Mononuclear cell (primary cell): ENCODE measurements around the gene TMEM171. TPM values are rescaled to one million over a fixed set of nuclear protein-coding genes. Genes with fewer than 3 reads are reported as not detected.

Experiments
- H3K27me3 ChIP-seq: 2 replicates; pipeline ENCODE4 v1.6.0; 2011; ENCODE audit warnings: low read length, control low read depth; ENCODE audit not compliant: insufficient read depth
- H3K4me1 ChIP-seq: 2 replicates; pipeline ENCODE4 v1.5.1; 2011; ENCODE audit warnings: mild to moderate bottlenecking, low read length, control low read depth; ENCODE audit not compliant: insufficient read depth
- H3K4me3 ChIP-seq: 2 replicates; pipeline ENCODE4 v1.5.1; 2011; ENCODE audit warnings: mild to moderate bottlenecking, low read length, moderate library complexity
- H3K9me3 ChIP-seq: 2 replicates; pipeline ENCODE4 v1.5.1; 2011; ENCODE audit warnings: low read depth, mild to moderate bottlenecking, control low read depth, low read length
- total RNA-seq: library from RNA; depleted of rRNA; stranded (reverse); fragments of >200 nt; gene quantifications from one replicate; pipeline ENCODE4 v1.2.3, GENCODE V29; 2012

TMEM171 gene, protein sequence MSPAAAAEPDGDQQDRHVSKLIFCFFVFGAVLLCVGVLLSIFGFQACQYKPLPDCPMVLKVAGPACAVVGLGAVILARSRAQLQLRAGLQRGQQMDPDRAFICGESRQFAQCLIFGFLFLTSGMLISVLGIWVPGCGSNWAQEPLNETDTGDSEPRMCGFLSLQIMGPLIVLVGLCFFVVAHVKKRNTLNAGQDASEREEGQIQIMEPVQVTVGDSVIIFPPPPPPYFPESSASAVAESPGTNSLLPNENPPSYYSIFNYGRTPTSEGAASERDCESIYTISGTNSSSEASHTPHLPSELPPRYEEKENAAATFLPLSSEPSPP
- total RNA-seq: not detected

DNA sequence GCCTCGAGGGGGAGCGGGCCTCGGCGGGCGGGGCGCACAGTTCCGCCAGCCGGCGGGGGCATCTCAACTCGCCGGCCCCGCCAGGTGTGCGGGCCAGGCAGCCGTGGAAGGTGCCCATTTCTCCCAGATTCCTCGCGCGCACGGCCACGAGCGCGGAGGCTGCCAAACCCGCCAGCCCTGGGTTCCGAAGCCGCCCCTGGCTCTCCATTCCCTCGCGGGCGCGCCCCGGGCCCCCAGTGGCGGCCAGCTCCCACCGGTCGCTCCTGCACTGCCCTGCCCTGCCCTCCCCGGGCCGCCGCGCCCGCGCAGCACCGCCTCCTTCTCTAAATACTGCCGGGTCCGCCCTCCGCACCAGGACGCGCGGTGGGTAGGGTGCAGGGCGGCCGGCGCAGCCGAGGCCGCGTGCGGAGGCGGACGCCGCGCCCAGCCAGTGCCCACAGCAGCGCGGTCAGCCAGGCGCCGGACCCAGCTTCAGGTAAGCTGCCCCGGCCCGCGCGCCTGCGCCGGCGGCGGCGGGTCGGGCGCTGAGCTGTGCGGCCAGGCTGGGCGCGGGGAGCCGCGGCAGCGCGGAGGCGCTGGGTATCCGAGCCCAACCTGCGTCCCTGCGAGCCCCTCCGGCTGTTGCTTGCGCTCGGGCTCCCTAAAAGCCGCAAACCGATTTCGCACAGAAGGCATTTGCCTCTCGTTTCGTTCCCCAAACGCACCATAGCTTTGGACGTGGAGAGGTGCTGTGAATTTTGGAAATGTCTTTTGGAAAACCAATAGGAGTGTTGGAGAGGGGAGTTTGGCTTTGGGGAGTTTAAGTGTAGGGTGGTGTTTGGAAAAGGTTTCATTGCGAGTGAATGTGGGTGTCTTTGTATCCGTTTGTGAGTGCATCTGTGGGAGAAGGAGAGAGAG lies at the start of gene TMEM171:
Gene TMEM171, plus strand, starts transcription at position 354 of the 897 bp plus-strand sequence. CDS start 2,799 bp downstream, outside the sequence.
- no peaks in the 10 kb centered on the region for H3K9me3 ChIP-seq
- peaks cover 48% of the 10 kb centered on the region for H3K27me3 ChIP-seq
- no peak within 1 kb of the TSS for H3K4me3 ChIP-seq
- H3K4me1 ChIP-seq: no peaks in the 10 kb centered on the region

DNA sequence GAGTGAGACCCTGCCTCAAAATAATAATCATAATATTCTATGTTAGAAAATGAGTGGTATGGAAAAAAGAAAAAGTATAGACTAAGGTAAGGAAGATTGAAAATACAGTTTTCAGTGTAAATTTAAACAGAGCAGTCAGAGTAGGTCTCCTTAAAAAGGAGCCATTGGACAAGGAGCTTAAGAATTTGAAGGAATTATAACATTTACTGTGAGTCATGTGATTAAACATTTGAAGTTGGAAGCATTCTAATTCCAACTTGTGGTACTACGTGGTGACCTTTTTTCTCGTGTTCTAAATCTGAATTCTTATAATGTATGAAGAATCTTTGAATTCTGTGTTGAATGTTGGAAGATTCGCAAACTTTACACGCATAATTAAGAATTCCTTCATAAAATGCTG lies 39.3 kb upstream of the TMEM171 start:
- no peaks in the 10 kb centered on the region for H3K9me3 ChIP-seq
- no peaks in the 10 kb centered on the region for H3K27me3 ChIP-seq
- H3K4me3 ChIP-seq: no peak overlapping the region
- H3K4me1 ChIP-seq: no peaks in the 10 kb centered on the region

DNA sequence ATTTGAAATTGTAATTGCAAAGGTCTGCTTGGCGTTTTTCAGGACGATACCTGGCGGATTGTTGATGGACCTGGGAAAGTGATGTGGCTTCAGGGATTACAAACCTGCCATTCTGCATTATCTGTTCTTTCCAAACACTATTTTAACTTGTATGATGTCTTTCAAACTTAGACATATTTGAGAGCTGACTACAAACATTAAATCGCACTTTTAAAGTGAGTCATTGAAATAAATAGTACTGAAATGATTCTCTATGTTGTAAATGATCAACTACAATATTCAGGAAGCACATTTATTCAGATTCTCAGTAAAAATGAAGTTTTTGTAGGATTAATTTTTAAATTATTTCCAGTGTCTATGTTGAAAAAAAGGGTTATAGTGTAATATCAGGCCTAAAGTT lies 32.3 kb upstream of the TMEM171 start:
- H3K4me1 ChIP-seq: no peaks in the 10 kb centered on the region
- no peaks in the 10 kb centered on the region for H3K27me3 ChIP-seq
- no peak overlapping the region for H3K4me3 ChIP-seq
- H3K9me3 ChIP-seq: no peaks in the 10 kb centered on the region

DNA sequence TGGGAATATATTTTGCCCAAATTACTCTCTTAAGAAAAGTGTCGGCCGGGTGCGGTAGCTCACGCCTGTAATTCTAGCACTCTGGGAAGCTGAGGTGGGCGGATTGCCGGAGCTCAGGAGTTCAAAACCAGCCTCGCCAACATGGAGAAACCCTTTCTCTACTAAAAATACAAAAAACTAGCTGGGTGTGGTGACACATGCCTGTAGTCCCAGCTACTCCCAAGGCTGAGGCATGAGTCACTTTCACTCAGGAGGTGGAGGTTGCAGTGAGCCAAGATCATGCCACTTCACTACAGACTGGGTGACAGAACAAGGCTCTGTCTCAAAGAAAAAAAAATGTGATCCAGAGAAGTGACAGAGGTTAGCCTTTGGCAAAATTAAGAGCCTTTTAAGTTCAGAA lies 26.4 kb upstream of the TMEM171 start:
- Histone ChIP-seq H3K27me3 (no peaks in the 10 kb centered on the region), H3K4me1 (no peaks in the 10 kb centered on the region), H3K9me3 (no peaks in the 10 kb centered on the region), H3K4me3 (no peak overlapping the region)

- Histone ChIP-seq H3K4me3 (no peak overlapping the region), H3K4me1 (no peaks in the 10 kb centered on the region), H3K9me3 (no peaks in the 10 kb centered on the region), H3K27me3 (no peaks in the 10 kb centered on the region)
Observed at GRCh38 chr5:73094415-73094814, 26.0 kb upstream of the TMEM171 start.

- Histone ChIP-seq H3K4me1 (no peaks in the 10 kb centered on the region), H3K27me3 (no peaks in the 10 kb centered on the region), H3K9me3 (no peaks in the 10 kb centered on the region), H3K4me3 (no peak overlapping the region)
Observed at GRCh38 chr5:73095564-73096238, 24.7 kb upstream of the TMEM171 start.

DNA sequence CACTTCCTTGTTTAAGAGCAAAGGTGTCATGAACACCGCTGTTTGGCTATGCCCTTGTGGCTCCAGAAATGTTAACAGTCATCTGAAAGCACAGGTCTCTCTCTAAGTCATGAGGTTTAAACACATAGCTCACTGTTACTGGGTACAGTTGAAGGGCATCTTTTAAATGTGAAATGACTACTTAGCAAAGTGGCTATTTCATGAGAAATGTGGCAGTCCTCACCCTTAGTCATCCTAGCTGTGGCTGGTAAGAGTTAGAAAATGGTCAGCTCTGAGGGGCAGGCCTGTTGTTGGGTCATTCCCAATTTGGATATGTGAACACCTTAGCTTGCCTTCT lies 24.2 kb upstream of the TMEM171 start:
- no peaks in the 10 kb centered on the region for H3K9me3 ChIP-seq
- H3K4me1 ChIP-seq: no peaks in the 10 kb centered on the region
- no peaks in the 10 kb centered on the region for H3K27me3 ChIP-seq
- H3K4me3 ChIP-seq: no peak overlapping the region

GRCh38 chr5:73097740-73098139 lies 22.6 kb upstream of the TMEM171 start:
- Histone ChIP-seq H3K4me1 (no peaks in the 10 kb centered on the region), H3K4me3 (no peak overlapping the region), H3K9me3 (no peaks in the 10 kb centered on the region), H3K27me3 (no peaks in the 10 kb centered on the region)

DNA sequence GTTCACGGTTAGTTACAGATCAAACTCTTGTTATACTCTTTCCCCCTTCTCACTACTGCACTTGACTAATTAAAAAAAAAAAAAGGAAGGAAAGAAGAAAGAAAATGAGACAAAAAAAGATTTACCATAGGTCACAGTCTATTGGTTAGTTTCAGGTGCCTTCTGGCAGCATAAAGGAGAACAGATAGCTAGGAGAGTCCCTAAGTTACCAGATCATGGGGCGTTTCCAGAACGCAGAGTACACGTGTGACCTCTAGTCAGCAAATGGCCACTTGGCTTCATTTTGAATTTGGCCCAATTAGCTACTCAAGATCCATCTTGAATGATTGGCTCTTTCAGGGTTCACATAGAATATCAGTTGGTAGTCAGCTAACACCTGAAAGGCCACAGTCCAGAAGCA lies 20.3 kb upstream of the TMEM171 start:
- Histone ChIP-seq H3K9me3 (no peaks in the 10 kb centered on the region), H3K27me3 (peaks cover 4% of the 10 kb centered on the region), H3K4me3 (no peak overlapping the region), H3K4me1 (no peaks in the 10 kb centered on the region)

GRCh38 chr5:73103870-73104299 lies 16.5 kb upstream of the TMEM171 start:
- no peak overlapping the region for H3K4me3 ChIP-seq
- peaks cover 13% of the 10 kb centered on the region for H3K27me3 ChIP-seq
- H3K4me1 ChIP-seq: no peaks in the 10 kb centered on the region
- no peaks in the 10 kb centered on the region for H3K9me3 ChIP-seq

DNA sequence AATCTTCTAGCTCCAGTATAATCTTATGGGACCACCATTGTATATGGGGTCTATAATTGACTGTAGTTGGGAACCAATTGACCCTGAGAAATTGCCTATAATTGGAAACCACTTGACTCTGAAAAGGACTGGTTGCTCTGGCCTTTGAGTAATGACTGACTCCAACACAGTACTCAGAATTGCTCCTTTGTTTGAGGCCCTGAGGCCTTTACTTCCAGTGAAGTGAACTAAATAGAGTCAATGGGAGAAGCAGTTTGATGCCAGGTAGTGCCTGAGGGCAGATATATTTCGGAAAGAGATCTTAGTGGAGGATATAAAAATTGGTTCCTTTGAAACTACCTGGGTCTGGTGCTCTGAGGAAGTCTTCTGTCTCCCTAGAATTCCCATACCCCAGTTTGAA lies 16.0 kb upstream of the TMEM171 start:
- no peaks in the 10 kb centered on the region for H3K9me3 ChIP-seq
- no peak overlapping the region for H3K4me3 ChIP-seq
- peaks cover 17% of the 10 kb centered on the region for H3K27me3 ChIP-seq
- H3K4me1 ChIP-seq: no peaks in the 10 kb centered on the region

DNA sequence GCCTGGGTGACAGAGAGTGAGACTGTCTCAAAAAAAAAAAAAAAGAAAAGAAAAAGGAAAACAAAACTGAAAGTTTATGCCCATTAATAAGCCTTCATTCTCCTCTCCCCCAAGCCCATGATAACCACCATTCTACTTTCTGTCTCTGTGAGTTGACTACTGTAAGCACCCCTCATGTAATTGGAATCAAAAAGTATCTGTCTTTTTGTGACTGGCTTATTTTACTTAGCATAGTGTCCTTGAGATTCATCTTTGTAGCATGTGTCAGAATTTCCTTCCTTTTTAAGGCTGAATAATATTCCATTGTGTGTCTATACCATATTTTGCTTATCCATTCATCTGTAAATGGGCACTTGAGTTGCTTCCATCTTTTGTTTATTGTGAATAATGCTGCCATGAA lies 14.0 kb upstream of the TMEM171 start:
- peaks cover 31% of the 10 kb centered on the region for H3K27me3 ChIP-seq
- H3K4me1 ChIP-seq: no peaks in the 10 kb centered on the region
- no peak overlapping the region for H3K4me3 ChIP-seq
- H3K9me3 ChIP-seq: no peaks in the 10 kb centered on the region

GRCh38 chr5:73110190-73110589 lies 10.2 kb upstream of the TMEM171 start:
- Histone ChIP-seq H3K4me1 (no peaks in the 10 kb centered on the region), H3K27me3 (peaks cover 50% of the 10 kb centered on the region), H3K9me3 (no peaks in the 10 kb centered on the region), H3K4me3 (no peak overlapping the region)

DNA sequence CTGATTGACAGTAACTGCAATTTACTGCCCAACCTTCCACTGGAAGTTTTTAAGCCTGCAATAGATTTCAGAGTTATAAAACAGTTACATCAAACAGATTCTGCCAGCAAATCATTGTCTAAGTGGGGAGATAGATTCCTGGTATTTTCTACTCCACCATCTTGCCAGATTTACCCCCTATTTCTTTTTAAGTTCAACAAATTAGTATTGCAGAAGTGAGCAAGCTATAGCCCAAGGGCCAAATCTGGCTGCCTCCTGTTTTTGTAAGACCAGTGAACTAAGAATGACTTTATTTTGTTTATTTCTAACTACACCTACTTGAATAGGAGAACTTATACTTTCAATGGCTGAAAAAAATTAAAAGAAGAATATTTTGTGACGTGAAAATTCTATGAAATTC lies 8.8 kb upstream of the TMEM171 start:
- H3K9me3 ChIP-seq: no peaks in the 10 kb centered on the region
- H3K4me3 ChIP-seq: no peak overlapping the region
- peaks cover 51% of the 10 kb centered on the region for H3K27me3 ChIP-seq
- no peaks in the 10 kb centered on the region for H3K4me1 ChIP-seq

GRCh38 chr5:73112359-73112758 lies 8.0 kb upstream of the TMEM171 start:
- H3K4me1 ChIP-seq: no peaks in the 10 kb centered on the region
- peaks cover 53% of the 10 kb centered on the region for H3K27me3 ChIP-seq
- H3K9me3 ChIP-seq: no peaks in the 10 kb centered on the region
- H3K4me3 ChIP-seq: no peak overlapping the region
